Smooth muscle cell (in vitro differentiated cells): ENCODE data around the gene GNPTAB. TPM values are rescaled to one million over a fixed set of nuclear protein-coding genes. Genes with fewer than 3 reads are reported as not detected.
"Not testable (repeated sequence)": the region's sequence is repeated elsewhere in the genome, so short reads cannot be mapped to it uniquely, and the experiment has no call there.

ENCODE experiments used
- DNase-seq: peaks from one replicate; lab custom pipeline; 2025; ENCODE audit not compliant: unreplicated experiment; lab: John Stamatoyannopoulos, UW
- H2AFZ ChIP-seq: fragments of 200-600 bp; sonication (generic); 2 replicates; pipeline ENCODE4 v1.6.0; 2016; ENCODE audit warnings: antibody characterized with exemption, low read depth, mild to moderate bottlenecking
- H3F3A ChIP-seq: fragments of 200-600 bp; sonication (generic); 2 replicates; pipeline ENCODE4 v1.6.0; 2017; ENCODE audit warnings: antibody characterized with exemption, low read depth
- H3K27ac ChIP-seq: fragments of 200-600 bp; sonication (generic); 2 replicates; pipeline ENCODE4 v1.5.1; 2016; ENCODE audit warnings: low read depth, mild to moderate bottlenecking
- H3K27me3 ChIP-seq: fragments of 200-600 bp; sonication (generic); 2 replicates; pipeline ENCODE4 v1.6.1; 2016; ENCODE audit warnings: low read depth, mild to moderate bottlenecking
- H3K36me3 ChIP-seq: fragments of 200-600 bp; sonication (generic); 2 replicates; pipeline ENCODE4 v1.5.1; 2016; ENCODE audit warnings: low read depth
- H3K4me1 ChIP-seq: fragments of 200-600 bp; sonication (generic); 2 replicates; pipeline ENCODE4 v1.5.1; 2016; ENCODE audit warnings: low read depth
- H3K4me2 ChIP-seq: fragments of 200-600 bp; sonication (generic); 2 replicates; pipeline ENCODE4 v1.6.0; 2016; ENCODE audit warnings: mild to moderate bottlenecking
- H3K4me3 ChIP-seq: fragments of 200-600 bp; sonication (generic); 2 replicates; pipeline ENCODE4 v1.5.1; 2016; ENCODE audit warnings: mild to moderate bottlenecking
- H3K79me2 ChIP-seq: fragments of 200-600 bp; sonication (generic); 2 replicates; pipeline ENCODE4 v1.6.0; 2016; ENCODE audit warnings: low read depth, mild to moderate bottlenecking
- H3K9ac ChIP-seq: fragments of 200-600 bp; sonication (generic); 2 replicates; pipeline ENCODE4 v1.6.0; 2016; ENCODE audit warnings: low read depth
- H3K9me3 ChIP-seq: fragments of 200-600 bp; sonication (generic); replicated peaks from 2 replicates; pipeline ENCODE4 v1.5.1; 2016; ENCODE audit warnings: low read depth
- H4K20me1 ChIP-seq: fragments of 200-600 bp; sonication (generic); 2 replicates; pipeline ENCODE4 v1.6.0; 2016; ENCODE audit warnings: low read depth
- CTCF ChIP-seq: fragments of 200-600 bp; sonication (generic); IDR thresholded peaks from 2 replicates; pipeline ENCODE4 v1.5.1; 2017; ENCODE audit warnings: borderline replicate concordance, mild to moderate bottlenecking, antibody characterized with exemption; ENCODE audit not compliant: insufficient read depth, poor library complexity, severe bottlenecking
- WGBS: methylation state at CpG from one replicate; pipeline ENCODE4 v1.1.7; 2016; ENCODE audit warnings: low lambda C conversion rate; 5-methylcytosine and 5-hydroxymethylcytosine counted together
- polyA plus RNA-seq: library from polyadenylated mRNA; unstranded; fragments of >200 nt; fragmentation: Nextera tagmentation; extraction: Ambion mirVana; gene quantifications from 2 replicates; pipeline ENCODE4 v1.2.1, GENCODE V29; 2016
- total RNA-seq: library from RNA; depleted of rRNA; stranded (reverse); fragments of >200 nt; gene quantifications from 2 replicates; pipeline ENCODE4 v1.2.3, GENCODE V29; 2014

GNPTAB gene
- total and polyA plus RNA-seq, 2 experiments from 2014 or later, result 17.9 to 23.6 TPM

GRCh38 chr12:101813117-101813516, 17.6 kb downstream of the GNPTAB start:
- 89% methylated on average over 2 of the region's 2 CpGs for WGBS
- H3K36me3 ChIP-seq, result no peaks in the 10 kb centered on the region
- no peaks in the 10 kb centered on the region for H3K27me3 ChIP-seq
- H3K4me3 ChIP-seq, result no peak overlapping the region
- H3K9me3 ChIP-seq, result no peaks in the 10 kb centered on the region
- no peak for TF ChIP-seq CTCF
- H3F3A ChIP-seq, result no peaks in the 10 kb centered on the region
- H3K27ac ChIP-seq, result no peak overlapping the region
- H3K4me1 ChIP-seq, result no peaks in the 10 kb centered on the region
- no peaks in the 10 kb centered on the region for H3K79me2 ChIP-seq
- H3K4me2 ChIP-seq, result no peak overlapping the region
- DNase-seq, result no peak
- no peak overlapping the region for H3K9ac ChIP-seq
- H4K20me1 ChIP-seq, result peaks cover 10% of the 10 kb centered on the region
- H2AFZ ChIP-seq, result no peak overlapping the region

DNA sequence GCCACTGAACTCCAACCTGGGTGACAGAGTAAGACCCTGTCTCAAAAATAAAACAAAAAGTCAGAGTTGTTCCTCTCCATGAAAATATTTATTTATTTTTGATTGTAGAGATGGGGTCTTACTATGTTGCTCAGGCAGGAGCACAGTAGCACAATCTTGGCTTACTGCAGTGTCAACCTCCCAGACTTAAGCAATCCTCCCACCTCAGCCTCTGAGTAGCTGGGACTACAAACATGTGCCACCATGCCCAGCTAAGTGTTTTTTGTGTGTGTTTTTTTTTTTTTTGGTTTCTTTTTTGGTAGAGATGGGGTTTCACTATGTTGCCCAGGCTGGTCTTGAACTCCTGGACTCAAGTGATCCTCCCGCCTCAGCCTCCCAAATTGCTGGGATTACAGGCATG, 18.0 kb downstream of the GNPTAB start:
- not testable (repeated sequence) for H3K9me3 ChIP-seq, H3K79me2 ChIP-seq, H3K4me1 ChIP-seq, H3K9ac ChIP-seq, DNase-seq, H3K27ac ChIP-seq, H3K4me2 ChIP-seq, H3F3A ChIP-seq, H2AFZ ChIP-seq, H3K36me3 ChIP-seq, H3K4me3 ChIP-seq, H4K20me1 ChIP-seq, H3K27me3 ChIP-seq
- WGBS, result 100% methylated on average over 1 of the region's 1 CpG

DNA sequence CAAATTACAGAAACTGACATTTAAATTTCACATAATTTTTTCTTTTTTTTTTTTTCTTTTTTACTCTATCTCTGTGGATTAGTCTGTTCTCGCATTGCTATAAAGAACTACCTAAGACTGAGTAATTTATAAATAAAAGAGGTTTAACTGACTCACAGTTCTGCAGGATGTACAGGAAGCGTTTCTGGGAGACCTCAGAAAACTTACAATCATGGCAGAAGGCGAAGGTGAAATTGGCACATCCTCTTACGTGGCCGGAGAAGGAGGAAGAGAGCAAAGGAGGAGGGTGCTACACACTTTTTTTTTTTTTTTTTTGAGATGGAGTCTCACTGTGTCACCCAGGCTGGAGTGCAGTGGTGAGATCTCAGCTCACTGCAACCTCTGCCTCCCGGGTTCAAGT, 19.4 kb downstream of the GNPTAB start:
- H3K9ac ChIP-seq, H3K27me3 ChIP-seq, H4K20me1 ChIP-seq, DNase-seq, H3K79me2 ChIP-seq, H3K4me2 ChIP-seq, H3K4me1 ChIP-seq, H3F3A ChIP-seq, H2AFZ ChIP-seq, H3K36me3 ChIP-seq, H3K4me3 ChIP-seq, H3K9me3 ChIP-seq, H3K27ac ChIP-seq: not testable (repeated sequence)
- WGBS, result 97% methylated on average over 6 of the region's 6 CpGs

GRCh38 chr12:101809208-101809607, 21.6 kb downstream of the GNPTAB start:
- WGBS, result 85% methylated on average over 2 of the region's 2 CpGs
- H3K36me3 ChIP-seq, result no peaks in the 10 kb centered on the region
- no peak overlapping the region for H2AFZ ChIP-seq
- H3K9me3 ChIP-seq, result no peaks in the 10 kb centered on the region
- H3K27ac ChIP-seq, result no peak overlapping the region
- H3F3A ChIP-seq, result no peaks in the 10 kb centered on the region
- no peak overlapping the region for H3K9ac ChIP-seq
- H3K4me2 ChIP-seq, result no peak overlapping the region
- H3K27me3 ChIP-seq, result no peaks in the 10 kb centered on the region
- no peaks in the 10 kb centered on the region for H3K4me1 ChIP-seq
- no peak overlapping the region for H3K4me3 ChIP-seq
- no peak for DNase-seq
- H3K79me2 ChIP-seq, result peaks cover 5% of the 10 kb centered on the region
- no peak for TF ChIP-seq CTCF
- H4K20me1 ChIP-seq, result peaks cover 6% of the 10 kb centered on the region

DNA sequence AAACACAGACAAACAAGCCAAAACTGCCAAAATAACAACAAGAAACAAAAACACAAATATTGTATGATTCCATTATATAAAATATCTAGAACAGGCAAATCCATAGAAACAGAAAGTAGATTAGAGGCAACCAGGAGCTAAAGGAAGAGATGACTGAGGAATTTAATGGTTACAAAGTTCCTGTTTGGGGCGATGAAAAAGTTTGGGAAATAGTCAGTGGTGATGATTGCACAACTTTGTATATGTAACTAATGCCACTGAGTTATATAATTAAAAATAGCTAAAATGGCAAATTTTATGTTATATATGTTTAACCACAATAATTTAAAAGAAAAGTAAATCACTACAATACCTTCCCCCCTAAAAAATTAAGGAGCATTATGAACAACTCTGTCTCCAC, 24.5 kb downstream of the GNPTAB start:
- H2AFZ ChIP-seq, result no peak overlapping the region
- no peaks in the 10 kb centered on the region for H3K36me3 ChIP-seq
- no peak overlapping the region for H3K27ac ChIP-seq
- TF ChIP-seq CTCF, result no peak
- H3K4me1 ChIP-seq, result no peaks in the 10 kb centered on the region
- no peak overlapping the region for H3K9ac ChIP-seq
- 93% methylated on average over 1 of the region's 1 CpG for WGBS
- peaks cover 10% of the 10 kb centered on the region for H3K79me2 ChIP-seq
- no peak for DNase-seq
- H3K4me2 ChIP-seq, result no peak overlapping the region
- H3K27me3 ChIP-seq, result no peaks in the 10 kb centered on the region
- H3K4me3 ChIP-seq, result no peak overlapping the region
- H3F3A ChIP-seq, result no peaks in the 10 kb centered on the region
- peaks cover 11% of the 10 kb centered on the region for H4K20me1 ChIP-seq
- no peaks in the 10 kb centered on the region for H3K9me3 ChIP-seq
